Tibial artery (tissue), 4 donors: ENCODE results near the gene EFCAB6.

ENCODE experiments used
- DNase-seq, 2 donors: peaks; one replicate each; pipeline ENCODE4 v3.0.0-alpha.2; 2019
- H3K27ac ChIP-seq, 2 donors: fragments of 200-600 bp; sonication (generic) in 1 of 2; 1 replicate in 1 of 2; 2 replicates in 1 of 2; pipeline ENCODE4 v1.5.1; 2018 to 2019; ENCODE audit warnings: mild to moderate bottlenecking in 1 of 2
- H3K27me3 ChIP-seq, 2 donors: fragments of 200-600 bp; sonication (generic) in 1 of 2; one replicate each; pipeline versions ENCODE4 v1.5.1 to v1.6.0; 2016 to 2019
- H3K36me3 ChIP-seq, 3 donors: fragments of 200-600 bp; sonication (generic) in 2 of 3; one replicate each; pipeline ENCODE4 v1.5.1; 2016 to 2019; ENCODE audit warnings: mild to moderate bottlenecking in 2 of 3
- H3K4me1 ChIP-seq, 4 donors: fragments of 200-600 bp; sonication (generic) in 2 of 4; 1 replicate in 3 of 4; 2 replicates in 1 of 4; pipeline ENCODE4 v1.5.1; 2016 to 2019
- H3K4me3 ChIP-seq, 2 donors: fragments of 200-600 bp; sonication (generic) in 1 of 2; 1 replicate in 1 of 2; 2 replicates in 1 of 2; pipeline ENCODE4 v1.5.1; 2018 to 2019; ENCODE audit warnings: mild to moderate bottlenecking in 2 of 2
- H3K9me3 ChIP-seq, 3 donors: fragments of 200-600 bp; sonication (generic) in 1 of 3; one replicate each; pipeline ENCODE4 v1.5.1; 2016 to 2019
- intact Hi-C: fragments of 100-400 bp; cut with DNase I; formaldehyde crosslinking; loops from one replicate; pipeline ENCODE4 v1.15.0; 2023; ENCODE audit warnings: low total_unique reads
- TF ChIP-seq, protein P1 (sequence below), 2 experiments: fragments of 200-600 bp in 1 of 2; fragments of 450-650 bp in 1 of 2; IDR thresholded peaks; one replicate each; pipeline ENCODE4 v1.5.1; 2017 to 2019; ENCODE audit warnings: antibody characterized with exemption in 2 of 2, mild to moderate bottlenecking in 1 of 2, moderate library complexity in 1 of 2

Gene EFCAB6

DNA sequence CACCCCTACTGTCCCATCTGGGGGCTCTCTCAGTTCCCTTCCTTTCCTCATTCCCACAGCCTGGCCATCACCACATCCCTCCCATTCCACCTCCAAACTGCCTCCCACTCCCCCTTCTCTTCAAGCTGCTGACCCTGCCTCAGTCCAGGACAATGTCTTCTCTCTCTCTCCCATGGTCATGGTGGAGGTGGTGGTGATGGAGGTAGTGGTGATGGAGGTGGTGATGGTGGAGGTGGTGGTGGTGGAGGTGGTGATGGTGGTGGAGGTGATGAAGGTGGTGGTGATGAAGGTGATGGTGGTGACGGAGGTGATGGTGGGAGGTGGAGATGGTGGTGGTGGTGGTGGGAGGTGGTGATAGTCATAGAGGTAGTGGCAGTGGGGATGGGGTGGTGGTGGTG lies 313.2 kb downstream of the EFCAB6 start:
- intact Hi-C loops: no loop called here
- H3K9me3 ChIP-seq: no peaks in the 10 kb centered on the region
- DNase-seq: no peak

DNA sequence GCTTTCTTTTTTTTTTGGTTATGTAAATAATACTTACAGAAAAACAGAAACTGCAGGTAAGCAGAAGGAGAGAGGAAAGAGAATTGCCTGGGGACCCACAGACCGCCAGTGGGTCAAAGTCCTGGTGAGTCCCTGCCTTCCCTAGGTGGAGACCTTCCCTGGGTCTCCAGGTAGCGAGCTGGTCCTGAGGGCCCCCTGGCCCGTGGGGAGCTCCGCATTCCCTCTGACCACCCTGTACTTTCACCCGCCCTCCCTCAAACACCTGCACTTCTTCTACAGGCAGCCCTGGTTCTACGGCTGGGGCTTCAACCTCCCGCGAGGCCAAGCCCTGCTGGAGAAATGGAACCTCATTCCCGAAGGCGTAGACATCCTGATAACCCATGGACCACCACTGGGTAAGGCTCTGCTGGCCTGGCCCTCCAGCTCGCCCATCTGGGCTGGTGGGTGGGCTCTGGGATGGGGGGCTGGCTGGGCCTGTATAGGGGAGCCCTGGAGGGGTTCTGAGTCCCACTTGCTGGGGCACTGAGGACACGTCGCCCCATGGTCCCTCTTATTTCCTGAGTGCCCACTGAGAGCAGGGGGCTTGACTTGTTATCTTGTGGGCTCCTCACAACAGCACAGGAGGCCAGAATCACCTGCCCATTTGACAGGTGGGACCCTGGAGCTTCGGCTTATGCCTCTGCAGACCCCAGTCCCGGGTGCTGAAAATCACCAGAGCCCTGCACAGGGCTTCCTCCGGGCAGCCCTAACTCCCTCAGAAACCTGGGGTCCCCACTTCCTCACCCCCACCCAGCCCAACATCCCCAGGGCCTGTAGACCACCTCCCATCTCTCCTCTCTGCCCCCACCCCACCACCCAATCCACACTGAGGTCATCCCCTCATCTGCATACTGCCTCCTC lies 313.9 kb downstream of the EFCAB6 start:
- H3K36me3 ChIP-seq: no peaks in the 10 kb centered on the region
- no peaks in the 10 kb centered on the region for H3K9me3 ChIP-seq
- intact Hi-C loops: no loop called here
- peaks cover 0 to 7% of the 10 kb centered on the region in 2 donors for H3K27me3 ChIP-seq
- H3K4me3 ChIP-seq: no peak overlapping the region
- TF ChIP-seq, protein P1, sequence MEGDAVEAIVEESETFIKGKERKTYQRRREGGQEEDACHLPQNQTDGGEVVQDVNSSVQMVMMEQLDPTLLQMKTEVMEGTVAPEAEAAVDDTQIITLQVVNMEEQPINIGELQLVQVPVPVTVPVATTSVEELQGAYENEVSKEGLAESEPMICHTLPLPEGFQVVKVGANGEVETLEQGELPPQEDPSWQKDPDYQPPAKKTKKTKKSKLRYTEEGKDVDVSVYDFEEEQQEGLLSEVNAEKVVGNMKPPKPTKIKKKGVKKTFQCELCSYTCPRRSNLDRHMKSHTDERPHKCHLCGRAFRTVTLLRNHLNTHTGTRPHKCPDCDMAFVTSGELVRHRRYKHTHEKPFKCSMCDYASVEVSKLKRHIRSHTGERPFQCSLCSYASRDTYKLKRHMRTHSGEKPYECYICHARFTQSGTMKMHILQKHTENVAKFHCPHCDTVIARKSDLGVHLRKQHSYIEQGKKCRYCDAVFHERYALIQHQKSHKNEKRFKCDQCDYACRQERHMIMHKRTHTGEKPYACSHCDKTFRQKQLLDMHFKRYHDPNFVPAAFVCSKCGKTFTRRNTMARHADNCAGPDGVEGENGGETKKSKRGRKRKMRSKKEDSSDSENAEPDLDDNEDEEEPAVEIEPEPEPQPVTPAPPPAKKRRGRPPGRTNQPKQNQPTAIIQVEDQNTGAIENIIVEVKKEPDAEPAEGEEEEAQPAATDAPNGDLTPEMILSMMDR (IDR thresholded peaks at IDR 0.05): no peak
- H3K27ac ChIP-seq: no peak overlapping the region
- no peaks in the 10 kb centered on the region for H3K4me1 ChIP-seq
- no peak for DNase-seq

More for the DNA sequence above, 313.2 kb downstream of the EFCAB6 start:
- Histone ChIP-seq H3K4me3 (no peak overlapping the region), H3K27ac (no peak overlapping the region), H3K27me3 (peaks cover 0 to 3% of the 10 kb centered on the region in 2 donors), H3K4me1 (no peaks in the 10 kb centered on the region), H3K36me3 (no peaks in the 10 kb centered on the region)
- TF ChIP-seq, protein P1 (IDR thresholded peaks at IDR 0.05): no peak

DNA sequence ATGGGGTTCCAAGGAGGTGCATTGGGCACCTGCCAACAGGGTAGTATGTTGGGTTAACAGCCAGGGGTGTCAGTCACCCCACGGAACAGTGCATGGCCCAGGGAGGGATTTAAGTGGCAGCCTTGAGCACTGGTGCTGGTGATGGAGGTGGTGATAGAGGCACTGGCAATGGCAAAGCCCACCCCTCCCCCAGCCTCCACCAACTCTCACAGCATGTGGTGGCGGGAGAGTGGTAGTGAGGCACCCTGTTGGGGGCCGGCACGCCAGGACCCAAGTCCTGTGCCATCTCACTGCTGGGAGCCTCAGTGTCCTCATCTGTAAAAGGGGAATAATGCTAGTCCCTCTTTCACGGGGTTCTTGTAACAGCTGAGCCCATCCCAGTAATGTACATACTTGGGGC lies 318.8 kb downstream of the EFCAB6 start:
- peaks cover 0 to 11% of the 10 kb centered on the region in 2 donors for H3K27me3 ChIP-seq
- DNase-seq: no peak
- H3K36me3 ChIP-seq: no peaks in the 10 kb centered on the region
- intact Hi-C loops: no loop called here
- H3K27ac ChIP-seq: no peak overlapping the region
- H3K4me1 ChIP-seq: no peaks in the 10 kb centered on the region
- H3K4me3 ChIP-seq: no peak overlapping the region
- H3K9me3 ChIP-seq: no peaks in the 10 kb centered on the region
- TF ChIP-seq, protein P1 (IDR thresholded peaks at IDR 0.05): no peak

DNA sequence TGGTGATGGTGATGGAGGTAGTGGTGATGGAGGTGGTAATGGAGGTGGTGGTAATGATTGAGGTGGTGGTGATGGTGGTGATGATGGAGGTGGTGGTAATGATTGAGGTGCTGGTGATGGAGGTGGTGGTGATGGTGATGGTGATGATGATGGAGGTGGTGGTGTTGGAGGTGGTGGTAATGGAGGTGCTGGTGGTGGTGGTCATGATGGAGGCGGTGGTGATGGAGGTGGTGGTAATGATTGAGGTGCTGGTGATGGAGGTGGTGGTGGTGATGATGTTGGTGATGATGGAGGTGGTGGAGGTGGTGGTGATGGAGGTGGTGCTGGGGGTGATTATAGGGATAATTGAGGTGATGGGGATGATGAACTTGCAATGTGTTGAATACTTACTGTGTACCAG lies 320.4 kb downstream of the EFCAB6 start:
- TF ChIP-seq, protein P1 (IDR thresholded peaks at IDR 0.05): no peak
- intact Hi-C loops: no loop called here
- H3K27ac ChIP-seq: no peak overlapping the region

DNA sequence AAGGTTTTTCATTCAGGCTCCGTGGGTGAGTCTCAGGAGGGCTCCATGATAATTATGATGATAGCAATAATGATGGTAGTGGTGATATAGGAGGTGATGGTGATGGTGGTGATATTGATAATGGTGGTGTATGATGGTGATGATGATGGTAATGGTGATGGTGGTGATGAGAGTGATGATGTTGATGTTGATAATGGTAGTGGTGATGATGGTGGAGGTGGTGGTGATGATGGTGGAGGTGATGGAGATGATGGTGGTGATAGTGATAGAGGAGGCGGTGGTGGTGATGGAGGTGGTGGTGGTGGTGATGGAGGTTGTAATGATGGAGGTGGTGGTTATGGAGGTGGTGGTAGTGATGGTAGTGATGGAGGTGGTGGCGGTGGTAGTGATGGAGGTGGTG lies 320.9 kb downstream of the EFCAB6 start:
- H3K4me3 ChIP-seq: no peak overlapping the region
- TF ChIP-seq, protein P1 (IDR thresholded peaks at IDR 0.05): no peak
- peaks cover 0 to 29% of the 10 kb centered on the region in 2 donors for H3K27me3 ChIP-seq
- intact Hi-C loops: no loop called here
- no peaks in the 10 kb centered on the region for H3K4me1 ChIP-seq
- DNase-seq: no peak
- H3K27ac ChIP-seq: no peak overlapping the region
- H3K9me3 ChIP-seq: no peaks in the 10 kb centered on the region
- H3K36me3 ChIP-seq: no peaks in the 10 kb centered on the region

More for the DNA sequence above, 320.4 kb downstream of the EFCAB6 start:
- peaks cover 0 to 24% of the 10 kb centered on the region in 2 donors for H3K27me3 ChIP-seq
- no peak overlapping the region for H3K4me3 ChIP-seq
- H3K9me3 ChIP-seq: no peaks in the 10 kb centered on the region
- no peak for DNase-seq
- no peaks in the 10 kb centered on the region for H3K36me3 ChIP-seq
- no peaks in the 10 kb centered on the region for H3K4me1 ChIP-seq
